ENCODE results near the gene TNRC6B.

- TF ChIP-seq POLR2AphosphoS5 (IDR thresholded peaks at IDR 0.05) (peak; percentile 52 to 85 (median 78)), POLR2A (IDR thresholded peaks at IDR 0.05) (no peak), EP300 (IDR thresholded peaks at IDR 0.05) (no peak)
- TF ChIP-seq, protein P1, sequence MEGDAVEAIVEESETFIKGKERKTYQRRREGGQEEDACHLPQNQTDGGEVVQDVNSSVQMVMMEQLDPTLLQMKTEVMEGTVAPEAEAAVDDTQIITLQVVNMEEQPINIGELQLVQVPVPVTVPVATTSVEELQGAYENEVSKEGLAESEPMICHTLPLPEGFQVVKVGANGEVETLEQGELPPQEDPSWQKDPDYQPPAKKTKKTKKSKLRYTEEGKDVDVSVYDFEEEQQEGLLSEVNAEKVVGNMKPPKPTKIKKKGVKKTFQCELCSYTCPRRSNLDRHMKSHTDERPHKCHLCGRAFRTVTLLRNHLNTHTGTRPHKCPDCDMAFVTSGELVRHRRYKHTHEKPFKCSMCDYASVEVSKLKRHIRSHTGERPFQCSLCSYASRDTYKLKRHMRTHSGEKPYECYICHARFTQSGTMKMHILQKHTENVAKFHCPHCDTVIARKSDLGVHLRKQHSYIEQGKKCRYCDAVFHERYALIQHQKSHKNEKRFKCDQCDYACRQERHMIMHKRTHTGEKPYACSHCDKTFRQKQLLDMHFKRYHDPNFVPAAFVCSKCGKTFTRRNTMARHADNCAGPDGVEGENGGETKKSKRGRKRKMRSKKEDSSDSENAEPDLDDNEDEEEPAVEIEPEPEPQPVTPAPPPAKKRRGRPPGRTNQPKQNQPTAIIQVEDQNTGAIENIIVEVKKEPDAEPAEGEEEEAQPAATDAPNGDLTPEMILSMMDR (IDR thresholded peaks at IDR 0.05), result no peak
Observed at GRCh38 chr22:40183029-40183581, 5.4 kb downstream of the TNRC6B start.
